ENCODE measurements around the gene C1QB. TPM values are rescaled to one million over a fixed set of nuclear protein-coding genes. Genes with fewer than 3 reads are reported as not detected.

C1QB gene
- total RNA-seq, 4 donors from 2014 or later = 14.5 to 71.5 (median 33.0) TPM

DNA sequence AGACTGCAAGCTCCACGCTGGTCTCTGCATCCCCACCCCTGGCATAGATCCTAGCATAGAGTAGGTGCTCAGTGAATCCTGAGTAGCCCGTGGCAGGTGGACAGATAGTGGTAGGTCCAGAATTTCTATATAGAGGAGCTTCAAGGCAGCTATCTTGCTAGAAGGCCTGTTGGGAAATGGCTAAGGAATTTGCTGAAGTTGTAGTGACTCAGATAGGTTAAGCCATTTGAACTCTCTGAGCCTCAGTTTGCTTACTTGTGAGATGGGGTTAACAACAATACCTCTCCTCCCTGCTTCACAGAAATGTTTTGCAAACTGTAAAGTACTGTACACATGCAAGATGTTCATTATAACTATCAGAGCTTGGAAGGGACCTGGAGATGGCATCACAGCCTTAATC, 34.2 kb downstream of the C1QB start:
- TF ChIP-seq CTCF (IDR thresholded peaks at IDR 0.05) (no peak), POLR2A (IDR thresholded peaks at IDR 0.05) (no peak), POLR2AphosphoS5 (IDR thresholded peaks at IDR 0.05) (no peak), EP300 (IDR thresholded peaks at IDR 0.05) (no peak)
- Histone ChIP-seq H3K36me3 (no peaks in the 10 kb centered on the region), H3K9me3 (no peaks in the 10 kb centered on the region), H3K4me1 (no peaks in the 10 kb centered on the region), H3K27me3 (peaks cover 16% of the 10 kb centered on the region), H3K4me3 (no peak overlapping the region), H3K27ac (no peak overlapping the region)
- WGBS = 69% methylated on average over 2 of the region's 2 CpGs
- no peak for DNase-seq (ENCODE audit: low spot score in 2 of 2)

- Histone ChIP-seq H3K4me1 (no peaks in the 10 kb centered on the region), H3K9me3 (no peaks in the 10 kb centered on the region), H3K27ac (no peak overlapping the region), H3K4me3 (no peak overlapping the region), H3K36me3 (no peaks in the 10 kb centered on the region), H3K27me3 (peaks cover 8% of the 10 kb centered on the region)
- TF ChIP-seq POLR2A (IDR thresholded peaks at IDR 0.05) (no peak), EP300 (IDR thresholded peaks at IDR 0.05) (no peak), CTCF (IDR thresholded peaks at IDR 0.05) (no peak), POLR2AphosphoS5 (IDR thresholded peaks at IDR 0.05) (no peak)
- no peak for DNase-seq (ENCODE audit: low spot score in 2 of 2)
Measured at GRCh38 chr1:22688466-22688865, 35.4 kb downstream of the C1QB start.

- TF ChIP-seq POLR2A (IDR thresholded peaks at IDR 0.05) = no peak
- no peak for TF ChIP-seq CTCF (IDR thresholded peaks at IDR 0.05)
- no peak for TF ChIP-seq EP300 (IDR thresholded peaks at IDR 0.05)
- TF ChIP-seq POLR2AphosphoS5 (IDR thresholded peaks at IDR 0.05) = no peak
- no peaks in the 10 kb centered on the region for H3K36me3 ChIP-seq
- peaks cover 8% of the 10 kb centered on the region for H3K27me3 ChIP-seq
- DNase-seq (ENCODE audit: low spot score in 2 of 2) = no peak
- WGBS = 72% methylated on average over 11 of the region's 11 CpGs
- no peaks in the 10 kb centered on the region for H3K9me3 ChIP-seq
- H3K4me3 ChIP-seq = no peak overlapping the region
- no peaks in the 10 kb centered on the region for H3K4me1 ChIP-seq
- no peak overlapping the region for H3K27ac ChIP-seq
Measured at GRCh38 chr1:22689505-22689904, 36.5 kb downstream of the C1QB start.

DNA sequence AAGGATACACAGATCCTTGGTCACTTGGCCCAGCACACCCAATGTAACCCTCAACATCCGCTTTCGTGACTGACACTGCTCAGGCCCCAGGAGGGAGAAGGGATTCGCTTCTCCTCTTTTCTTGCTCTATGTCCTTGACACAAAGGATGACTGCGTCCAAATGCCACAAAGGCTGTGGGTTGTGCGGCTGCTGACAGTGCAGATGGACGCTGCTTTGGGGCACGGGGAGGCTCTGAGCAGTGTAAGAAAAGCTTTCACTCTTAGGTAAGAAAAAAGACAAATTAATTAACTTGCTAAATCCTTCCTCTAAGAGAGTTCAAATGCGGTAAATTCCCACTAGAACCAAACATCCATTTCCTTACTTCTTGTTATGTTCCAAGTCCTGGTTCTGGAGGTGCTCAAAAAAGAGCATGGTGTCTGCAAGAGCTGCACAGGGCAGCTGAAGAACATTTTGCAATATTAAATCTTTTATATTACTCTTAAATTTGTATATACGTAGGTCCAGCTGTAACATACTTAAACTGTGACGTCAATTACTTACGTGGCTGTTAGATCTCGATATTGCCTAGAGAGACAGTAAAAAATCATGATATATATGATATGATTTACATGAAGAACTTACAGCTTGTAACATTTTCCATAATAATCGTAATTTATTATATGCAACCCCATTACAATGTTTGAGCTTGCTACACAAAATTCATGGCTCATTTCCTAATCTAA, 38.2 kb downstream of the C1QB start:
- Histone ChIP-seq H3K4me3 (no peak overlapping the region), H3K27me3 (peaks cover 3% of the 10 kb centered on the region), H3K27ac (no peak overlapping the region), H3K4me1 (no peaks in the 10 kb centered on the region), H3K36me3 (no peaks in the 10 kb centered on the region), H3K9me3 (no peaks in the 10 kb centered on the region)
- no peak for TF ChIP-seq POLR2AphosphoS5 (IDR thresholded peaks at IDR 0.05)
- no peak for TF ChIP-seq EP300 (IDR thresholded peaks at IDR 0.05)
- no peak for TF ChIP-seq POLR2A (IDR thresholded peaks at IDR 0.05)
- TF ChIP-seq CTCF (IDR thresholded peaks at IDR 0.05) = no peak
- 76% methylated on average over 13 of the region's 13 CpGs for WGBS
- DNase-seq (ENCODE audit: low spot score in 2 of 2) = no peak

GRCh38 chr1:22694172-22694571, 41.1 kb downstream of the C1QB start:
- WGBS = 73% methylated on average over 5 of the region's 5 CpGs
- no peak overlapping the region for H3K4me3 ChIP-seq
- H3K27me3 ChIP-seq = no peaks in the 10 kb centered on the region
- H3K36me3 ChIP-seq = no peaks in the 10 kb centered on the region
- DNase-seq (ENCODE audit: low spot score in 2 of 2) = no peak
- TF ChIP-seq EP300 (IDR thresholded peaks at IDR 0.05) (no peak), POLR2AphosphoS5 (IDR thresholded peaks at IDR 0.05) (no peak), POLR2A (IDR thresholded peaks at IDR 0.05) (no peak), CTCF (IDR thresholded peaks at IDR 0.05) (no peak)
- no peaks in the 10 kb centered on the region for H3K4me1 ChIP-seq
- H3K27ac ChIP-seq = no peak overlapping the region
- H3K9me3 ChIP-seq = no peaks in the 10 kb centered on the region
